OCI-LY7 (cell line): ENCODE measurements around the gene SPAG16.

Source experiments
- CTCF ChIP-seq: fragments of 200-600 bp; sonication (generic); conservative IDR thresholded peaks from 2 replicates; pipeline ENCODE4 v1.5.1; 2014; ENCODE audit warnings: mild to moderate bottlenecking, antibody characterized with exemption, low read length, moderate library complexity, mixed read lengths
- EZH2phosphoT487 ChIP-seq: fragments of 200-600 bp; sonication (generic); IDR thresholded peaks from 2 replicates; pipeline ENCODE4 v1.6.1; 2018; ENCODE audit warnings: low read depth, borderline replicate concordance, mild to moderate bottlenecking, mixed run types, antibody characterized with exemption, low read length, moderate library complexity, mixed read lengths

- no peak for TF ChIP-seq CTCF
- TF ChIP-seq EZH2phosphoT487 = no peak
Observed at GRCh38 chr2:214064471-214064870, 780.2 kb downstream of the SPAG16 start.
